Epidermal melanocyte (primary cell): Measurements from ENCODE around the gene ZNF654.
"Not testable (repeated sequence)": the region's sequence is repeated elsewhere in the genome, so short reads cannot be mapped to it uniquely, and the experiment has no call there.

Experiments
- DNase-seq: peaks from one replicate; pipeline ENCODE4 v3.0.0; 2011; ENCODE audit warnings: low spot score; ENCODE audit not compliant: insufficient read length

Gene ZNF654

GRCh38 chr3:88137836-88138235, 78.8 kb downstream of the ZNF654 start:
- DNase-seq = no peak

GRCh38 chr3:88141458-88142083, 82.5 kb downstream of the ZNF654 start:
- peak; percentile 15 for DNase-seq

- no peak for DNase-seq
Observed at GRCh38 chr3:88142094-88142624, 83.1 kb downstream of the ZNF654 start.

GRCh38 chr3:88147261-88147660, 88.2 kb downstream of the ZNF654 start:
- no peak for DNase-seq

GRCh38 chr3:88148651-88149050, 89.6 kb downstream of the ZNF654 start:
- no peak for DNase-seq

- DNase-seq = no peak
Observed at GRCh38 chr3:88149101-88149508, 90.0 kb downstream of the ZNF654 start.

GRCh38 chr3:88149509-88150362, 90.7 kb downstream of the ZNF654 start, which contains the start of gene C3orf38:
Gene C3orf38 (plus strand): TSS chr3:88149959. CDS start chr3:88150053, 94 bp downstream.
- peak; percentile 89 for DNase-seq

GRCh38 chr3:88150371-88150770, 91.3 kb downstream of the ZNF654 start:
- DNase-seq = no peak

GRCh38 chr3:88150806-88151205, 91.8 kb downstream of the ZNF654 start:
- DNase-seq = no peak

- DNase-seq = no peak
Observed at GRCh38 chr3:88151358-88151757, 92.3 kb downstream of the ZNF654 start.

GRCh38 chr3:88152841-88153240, 93.8 kb downstream of the ZNF654 start:
- no peak for DNase-seq

GRCh38 chr3:88166419-88166971, 107.4 kb downstream of the ZNF654 start:
- no peak for DNase-seq

- no peak for DNase-seq
Observed at GRCh38 chr3:88167173-88167572, 108.1 kb downstream of the ZNF654 start.

- no peak for DNase-seq
Observed at GRCh38 chr3:88167704-88168103, 108.6 kb downstream of the ZNF654 start.

- no peak for DNase-seq
Observed at GRCh38 chr3:88168171-88168570, 109.1 kb downstream of the ZNF654 start.

GRCh38 chr3:88180398-88180999, 121.4 kb downstream of the ZNF654 start:
- peak; percentile 22 for DNase-seq

GRCh38 chr3:88182165-88182918, 123.3 kb downstream of the ZNF654 start:
- DNase-seq = not testable (repeated sequence)

- DNase-seq = no peak
Observed at GRCh38 chr3:88188436-88188835, 129.4 kb downstream of the ZNF654 start.

- no peak for DNase-seq
Observed at GRCh38 chr3:88189361-88189810, 130.3 kb downstream of the ZNF654 start.

GRCh38 chr3:88191872-88192409, 132.9 kb downstream of the ZNF654 start:
- no peak for DNase-seq

- DNase-seq = no peak
Observed at GRCh38 chr3:88192631-88193030, 133.6 kb downstream of the ZNF654 start.
